ENCODE data around the gene HOXD3. TPM values are rescaled to one million over a fixed set of nuclear protein-coding genes. Genes with fewer than 3 reads are reported as not detected.

HOXD3 gene
- total RNA-seq, 1 donor from 2014 or later = 1.5 TPM

- peaks cover 6% of the 10 kb centered on the region for H3K9me3 Mint-ChIP-seq
- peaks cover 100% of the 10 kb centered on the region for H3K27me3 Mint-ChIP-seq (ENCODE audit: low read depth)
- peaks cover 4% of the 10 kb centered on the region for H3K4me1 Mint-ChIP-seq
- no peak overlapping the region for H3K27ac Mint-ChIP-seq (ENCODE audit: unreplicated experiment)
- TF ChIP-seq CTCF (conservative IDR thresholded peaks at IDR 0.05) = no peak
- DNase-seq (ENCODE audit: low read depth, low spot score) = no peak
- peaks cover 4% of the 10 kb centered on the region for H3K36me3 Mint-ChIP-seq (ENCODE audit: low read depth)
- no peak overlapping the region for H3K4me3 Mint-ChIP-seq
Observed at GRCh38 chr2:176164611-176165369, 7.7 kb downstream of the HOXD3 start.

- Mint-ChIP-seq H3K9me3 (peaks cover 6% of the 10 kb centered on the region), H3K36me3 (ENCODE audit: low read depth) (peaks cover 4% of the 10 kb centered on the region), H3K27ac (ENCODE audit: unreplicated experiment) (no peak overlapping the region), H3K4me1 (peaks cover 4% of the 10 kb centered on the region), H3K27me3 (ENCODE audit: low read depth) (peaks cover 100% of the 10 kb centered on the region), H3K4me3 (no peak overlapping the region)
- no peak for TF ChIP-seq CTCF (conservative IDR thresholded peaks at IDR 0.05)
- no peak for DNase-seq (ENCODE audit: low read depth, low spot score)
Observed at GRCh38 chr2:176165370-176166050, 8.4 kb downstream of the HOXD3 start.

- Mint-ChIP-seq H3K36me3 (ENCODE audit: low read depth) (peaks cover 4% of the 10 kb centered on the region), H3K27ac (ENCODE audit: unreplicated experiment) (no peak overlapping the region), H3K4me1 (peaks cover 4% of the 10 kb centered on the region), H3K27me3 (ENCODE audit: low read depth) (peaks cover 100% of the 10 kb centered on the region), H3K4me3 (no peak overlapping the region), H3K9me3 (peaks cover 6% of the 10 kb centered on the region)
- TF ChIP-seq CTCF (conservative IDR thresholded peaks at IDR 0.05) = no peak
- DNase-seq (ENCODE audit: low read depth, low spot score) = no peak
Observed at GRCh38 chr2:176166272-176166671, 9.2 kb downstream of the HOXD3 start.

GRCh38 chr2:176167398-176167797 is 10.3 kb downstream of the HOXD3 start:
- H3K27me3 Mint-ChIP-seq (ENCODE audit: low read depth) = peaks cover 100% of the 10 kb centered on the region
- H3K4me3 Mint-ChIP-seq = no peak overlapping the region
- no peak for TF ChIP-seq CTCF (conservative IDR thresholded peaks at IDR 0.05)
- no peaks in the 10 kb centered on the region for H3K36me3 Mint-ChIP-seq (ENCODE audit: low read depth)
- H3K9me3 Mint-ChIP-seq = peaks cover 6% of the 10 kb centered on the region
- H3K4me1 Mint-ChIP-seq = peaks cover 4% of the 10 kb centered on the region
- no peak overlapping the region for H3K27ac Mint-ChIP-seq (ENCODE audit: unreplicated experiment)
- DNase-seq (ENCODE audit: low read depth, low spot score) = no peak

- Mint-ChIP-seq H3K9me3 (peaks cover 5% of the 10 kb centered on the region), H3K4me1 (peaks cover 5% of the 10 kb centered on the region), H3K27me3 (ENCODE audit: low read depth) (peaks cover 100% of the 10 kb centered on the region), H3K27ac (ENCODE audit: unreplicated experiment) (no peak overlapping the region), H3K36me3 (ENCODE audit: low read depth) (no peaks in the 10 kb centered on the region), H3K4me3 (no peak overlapping the region)
- DNase-seq (ENCODE audit: low read depth, low spot score) = no peak
- no peak for TF ChIP-seq CTCF (conservative IDR thresholded peaks at IDR 0.05)
Observed at GRCh38 chr2:176169181-176169580, 12.1 kb downstream of the HOXD3 start.

Measured in neural crest cell (in vitro differentiated cells).